GM19099 (cell line): ENCODE data around the gene FLT1.

Experiments used
- POLR2A ChIP-seq: IDR thresholded peaks from 3 replicates; pipeline ENCODE4 v1.6.1; 2011; ENCODE audit warnings: low read depth; ENCODE audit not compliant: insufficient read length; ENCODE audit errors: extremely low read depth

FLT1 gene, protein sequence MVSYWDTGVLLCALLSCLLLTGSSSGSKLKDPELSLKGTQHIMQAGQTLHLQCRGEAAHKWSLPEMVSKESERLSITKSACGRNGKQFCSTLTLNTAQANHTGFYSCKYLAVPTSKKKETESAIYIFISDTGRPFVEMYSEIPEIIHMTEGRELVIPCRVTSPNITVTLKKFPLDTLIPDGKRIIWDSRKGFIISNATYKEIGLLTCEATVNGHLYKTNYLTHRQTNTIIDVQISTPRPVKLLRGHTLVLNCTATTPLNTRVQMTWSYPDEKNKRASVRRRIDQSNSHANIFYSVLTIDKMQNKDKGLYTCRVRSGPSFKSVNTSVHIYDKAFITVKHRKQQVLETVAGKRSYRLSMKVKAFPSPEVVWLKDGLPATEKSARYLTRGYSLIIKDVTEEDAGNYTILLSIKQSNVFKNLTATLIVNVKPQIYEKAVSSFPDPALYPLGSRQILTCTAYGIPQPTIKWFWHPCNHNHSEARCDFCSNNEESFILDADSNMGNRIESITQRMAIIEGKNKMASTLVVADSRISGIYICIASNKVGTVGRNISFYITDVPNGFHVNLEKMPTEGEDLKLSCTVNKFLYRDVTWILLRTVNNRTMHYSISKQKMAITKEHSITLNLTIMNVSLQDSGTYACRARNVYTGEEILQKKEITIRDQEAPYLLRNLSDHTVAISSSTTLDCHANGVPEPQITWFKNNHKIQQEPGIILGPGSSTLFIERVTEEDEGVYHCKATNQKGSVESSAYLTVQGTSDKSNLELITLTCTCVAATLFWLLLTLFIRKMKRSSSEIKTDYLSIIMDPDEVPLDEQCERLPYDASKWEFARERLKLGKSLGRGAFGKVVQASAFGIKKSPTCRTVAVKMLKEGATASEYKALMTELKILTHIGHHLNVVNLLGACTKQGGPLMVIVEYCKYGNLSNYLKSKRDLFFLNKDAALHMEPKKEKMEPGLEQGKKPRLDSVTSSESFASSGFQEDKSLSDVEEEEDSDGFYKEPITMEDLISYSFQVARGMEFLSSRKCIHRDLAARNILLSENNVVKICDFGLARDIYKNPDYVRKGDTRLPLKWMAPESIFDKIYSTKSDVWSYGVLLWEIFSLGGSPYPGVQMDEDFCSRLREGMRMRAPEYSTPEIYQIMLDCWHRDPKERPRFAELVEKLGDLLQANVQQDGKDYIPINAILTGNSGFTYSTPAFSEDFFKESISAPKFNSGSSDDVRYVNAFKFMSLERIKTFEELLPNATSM (N-terminal part only)

DNA sequence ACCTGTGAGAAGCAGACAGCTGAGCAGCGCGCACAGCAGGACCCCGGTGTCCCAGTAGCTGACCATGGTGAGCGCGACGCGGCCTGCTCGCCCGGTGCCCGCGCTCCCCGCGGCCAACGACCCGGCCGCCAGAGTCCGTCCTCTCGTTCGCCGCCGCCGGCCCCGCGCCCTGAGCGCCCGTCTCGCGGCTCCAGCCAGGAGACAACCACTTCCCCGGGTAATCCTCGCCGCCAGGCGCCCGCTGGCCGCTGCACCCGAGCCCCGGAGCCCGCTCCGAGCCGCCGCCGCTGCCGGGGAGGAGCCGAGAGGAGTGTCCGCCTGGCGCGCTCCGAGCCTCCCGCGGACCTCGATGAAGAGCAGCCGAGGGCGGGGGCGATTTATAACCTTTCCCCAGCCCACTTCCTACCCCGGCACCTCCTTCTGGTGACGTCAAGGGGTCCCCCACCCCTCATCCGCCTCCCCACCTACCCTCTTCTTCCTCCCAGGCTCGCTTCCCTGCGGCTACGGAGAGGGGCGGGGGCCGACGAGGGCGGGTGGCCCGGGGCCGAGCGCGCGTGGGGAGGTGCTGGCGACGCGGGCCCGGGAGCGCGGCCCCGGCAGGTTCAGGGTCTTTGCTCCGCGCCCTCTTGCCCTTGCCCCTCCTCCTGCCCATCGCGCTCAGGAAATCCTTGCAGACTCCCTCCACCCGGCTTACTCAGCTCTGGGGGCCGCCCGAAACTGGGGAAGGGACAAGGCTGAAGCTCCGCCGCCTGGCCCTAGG is at the start of gene FLT1:
FLT1 (minus strand) TSS at position 351 of the 760 bp plus-strand sequence; CDS start at position 66, 285 bp downstream.
- TF ChIP-seq POLR2A, result peak; percentile 71

DNA sequence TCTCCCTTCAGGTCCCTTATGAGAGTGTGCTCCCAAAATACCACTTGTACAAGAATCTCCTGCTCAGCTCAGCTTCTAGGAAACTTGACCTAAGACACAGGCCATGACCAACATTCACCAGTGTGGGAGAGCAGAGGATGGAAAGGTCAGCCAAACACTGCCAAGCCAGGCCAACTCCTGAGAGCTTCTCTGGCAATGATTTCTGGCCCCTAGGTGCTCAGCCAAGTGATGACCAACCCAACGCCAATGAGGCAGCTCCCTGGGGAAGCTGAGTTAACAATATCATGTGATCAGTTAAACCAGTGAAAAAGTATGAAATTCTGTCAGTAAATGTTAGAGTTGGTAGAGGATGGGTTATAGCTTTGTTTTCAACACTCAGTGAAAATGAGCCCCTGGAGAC is 49.1 kb upstream of the FLT1 start:
- no peak for TF ChIP-seq POLR2A

DNA sequence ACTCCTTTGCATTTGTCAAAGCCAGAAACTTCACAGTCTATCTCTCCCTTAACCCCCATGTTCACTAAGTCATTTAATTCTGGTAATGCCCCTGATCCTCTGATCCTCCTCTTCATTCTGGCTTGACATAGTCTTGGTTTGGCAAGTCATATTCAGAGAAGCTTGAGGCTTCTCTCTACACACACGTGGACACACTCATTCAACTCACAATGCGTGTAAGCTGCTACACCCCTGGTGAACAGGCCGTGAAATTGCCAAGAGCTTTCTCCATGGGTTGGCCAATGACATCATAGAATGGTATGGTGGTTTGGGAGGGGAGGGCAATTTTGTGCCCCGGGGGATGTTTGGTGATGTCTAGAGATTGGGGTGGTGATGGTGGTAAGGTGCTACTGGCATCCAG is 47.9 kb upstream of the FLT1 start:
- TF ChIP-seq POLR2A, result no peak

DNA sequence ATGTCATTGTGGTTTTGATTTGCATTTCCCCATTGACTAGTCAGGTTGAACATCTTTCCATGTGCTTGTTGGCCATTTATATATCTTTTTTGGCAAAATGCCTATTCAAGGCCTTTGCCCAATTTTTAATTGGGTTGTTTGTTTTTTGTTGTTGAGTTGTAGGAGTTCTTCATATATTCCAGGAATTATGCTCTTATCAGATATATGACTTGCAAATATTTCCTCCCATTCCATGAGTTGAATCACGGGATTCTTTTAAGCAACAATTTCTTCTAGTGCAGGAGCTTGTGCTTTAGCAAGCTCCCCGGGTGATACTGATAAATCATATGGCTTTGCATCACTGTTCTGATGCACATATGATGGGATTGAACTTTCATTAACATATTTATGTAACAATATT is 47.0 kb upstream of the FLT1 start:
- no peak for TF ChIP-seq POLR2A

DNA sequence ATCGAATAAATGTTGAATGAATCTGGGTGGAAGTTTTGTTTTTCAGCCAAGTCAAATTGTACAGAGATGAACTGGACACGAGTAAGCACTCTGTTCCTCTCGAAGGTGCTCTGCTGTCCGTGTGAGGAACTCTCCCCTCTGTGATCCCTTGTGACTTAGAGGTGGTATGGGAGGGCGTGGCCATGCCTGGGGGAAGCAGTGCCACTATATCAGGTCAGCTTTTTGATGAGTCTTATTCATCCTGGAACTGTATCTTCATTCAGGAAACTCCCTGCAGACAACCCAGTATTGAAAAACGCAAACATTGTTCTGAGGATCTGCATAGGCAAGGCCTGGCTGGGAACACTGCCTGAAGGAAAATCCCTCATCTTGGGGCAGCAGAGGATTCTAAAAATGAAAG is 45.7 kb upstream of the FLT1 start:
- no peak for TF ChIP-seq POLR2A

DNA sequence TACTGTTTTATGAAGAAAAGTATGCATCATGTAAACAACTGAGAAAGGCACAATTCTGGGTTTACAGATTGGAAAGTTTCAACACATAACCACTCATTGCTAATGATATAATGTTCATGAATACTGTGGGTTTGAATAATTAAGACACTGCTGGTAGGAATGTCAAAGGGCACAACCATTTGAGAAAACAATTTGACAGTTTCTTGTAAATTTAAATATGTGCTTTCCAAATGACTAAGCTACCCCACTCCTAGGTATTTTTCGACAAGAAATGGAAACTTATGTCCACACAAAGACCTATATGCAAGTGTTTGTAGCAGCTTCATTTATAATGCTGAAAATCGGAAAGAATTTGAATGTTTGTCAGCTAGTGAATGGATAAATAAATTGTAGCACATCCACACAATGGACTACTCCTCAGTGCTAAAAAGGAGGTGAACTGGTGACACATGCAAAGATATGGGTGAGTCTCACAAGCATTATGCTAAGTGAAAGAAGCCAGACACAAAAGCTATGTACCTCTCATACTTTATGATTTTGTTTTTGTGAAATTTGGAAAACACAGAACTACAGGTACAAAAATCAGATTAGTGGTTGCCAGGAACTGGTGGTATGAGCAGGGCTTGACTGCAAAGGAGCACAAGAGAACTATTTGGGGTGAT is 44.8 kb upstream of the FLT1 start:
- TF ChIP-seq POLR2A, result no peak

DNA sequence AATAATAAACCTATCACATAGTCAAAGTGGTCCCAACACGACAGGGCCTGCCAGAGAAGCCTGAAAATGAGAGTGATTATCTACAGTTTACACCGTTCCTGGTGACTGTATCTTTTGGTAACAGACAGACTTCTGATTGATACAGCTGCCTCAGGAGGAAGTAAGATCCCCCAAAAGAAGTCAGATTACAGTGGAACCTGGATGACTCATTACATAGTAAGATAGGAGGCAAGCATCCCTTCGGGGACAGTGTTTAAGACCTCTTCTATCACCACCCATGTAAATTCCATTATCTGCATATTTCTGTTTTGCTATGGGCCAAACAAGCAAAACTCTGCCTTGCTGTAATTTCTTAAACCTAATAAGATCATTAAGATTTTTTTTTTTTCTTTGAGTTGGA is 44.0 kb upstream of the FLT1 start:
- TF ChIP-seq POLR2A, result no peak

DNA sequence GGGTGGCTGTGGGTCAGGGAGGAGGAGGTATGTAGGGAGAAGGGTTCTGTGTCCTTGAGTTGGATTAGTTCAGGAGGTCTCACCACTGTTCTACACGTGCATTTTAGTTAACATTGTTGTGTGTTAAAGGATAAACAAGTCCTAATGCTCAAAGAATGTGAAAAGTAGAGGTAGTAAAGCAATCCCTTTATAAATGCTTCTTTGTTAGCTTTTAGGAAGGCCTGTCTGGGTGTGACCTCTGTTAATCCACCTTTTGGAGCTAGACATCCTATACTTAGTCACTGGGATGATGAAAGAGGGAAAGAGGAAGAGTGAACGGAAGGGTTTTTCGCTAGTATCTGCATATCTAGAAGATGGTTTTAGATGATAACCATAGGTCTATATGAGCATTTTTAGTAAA is 42.2 kb upstream of the FLT1 start:
- no peak for TF ChIP-seq POLR2A

DNA sequence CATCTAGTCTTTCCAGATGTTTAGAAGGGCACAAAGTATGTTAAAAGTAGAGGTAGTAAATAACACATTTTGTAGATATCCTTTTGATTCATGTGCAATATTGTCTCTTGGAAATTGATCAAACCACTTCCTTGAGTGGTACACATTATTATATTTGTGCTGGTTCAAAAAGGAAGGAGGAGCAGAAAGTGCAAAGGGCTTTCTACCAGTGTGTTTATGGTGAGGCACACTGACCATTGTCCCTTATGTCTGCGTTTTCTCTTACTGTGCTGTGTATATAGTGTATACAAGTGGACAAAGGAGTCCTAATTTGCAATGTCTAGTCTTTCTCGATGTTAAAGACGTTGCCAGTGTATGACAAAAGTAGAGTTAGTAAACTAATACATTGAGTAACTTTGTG is 41.4 kb upstream of the FLT1 start:
- no peak for TF ChIP-seq POLR2A

DNA sequence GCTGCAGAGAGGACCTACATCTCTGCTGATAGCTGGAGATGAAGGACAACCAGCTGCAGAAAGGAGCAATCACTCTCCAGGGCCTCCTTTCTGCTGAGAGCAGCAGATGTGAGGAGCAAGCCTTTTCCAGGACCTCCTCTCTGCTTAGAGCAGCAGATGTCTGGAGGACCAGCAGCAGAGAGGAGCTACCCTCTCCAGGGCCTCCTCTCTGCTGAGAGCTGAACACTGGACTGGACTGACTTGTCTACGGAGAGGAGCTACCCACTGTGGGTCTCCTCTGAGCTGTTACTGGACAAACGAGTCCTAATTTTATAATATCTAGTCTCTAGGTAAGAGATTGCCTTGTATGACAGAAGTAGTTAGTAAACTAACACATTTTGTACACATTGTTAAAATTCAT is 40.8 kb upstream of the FLT1 start:
- no peak for TF ChIP-seq POLR2A

DNA sequence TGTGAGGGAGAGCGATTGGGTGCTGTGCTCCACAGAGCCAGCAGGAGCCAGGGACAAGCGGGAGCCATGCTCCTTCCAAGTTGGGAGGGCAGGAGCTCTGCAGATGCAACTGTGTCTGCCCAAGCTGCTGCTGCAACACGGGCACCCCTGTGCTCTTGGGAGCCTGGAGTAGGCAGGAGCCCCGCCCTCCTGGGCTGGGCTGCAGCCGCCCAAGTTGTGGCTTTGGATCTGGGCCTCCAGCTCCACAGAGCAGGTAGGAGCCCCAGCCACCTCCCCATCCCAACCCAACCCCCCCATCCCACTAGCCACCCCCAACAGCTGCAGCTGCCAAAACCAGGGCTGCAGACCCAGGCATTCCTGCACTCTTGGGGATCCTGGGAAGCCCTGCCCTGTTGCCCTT is 39.9 kb upstream of the FLT1 start:
- TF ChIP-seq POLR2A, result no peak

DNA sequence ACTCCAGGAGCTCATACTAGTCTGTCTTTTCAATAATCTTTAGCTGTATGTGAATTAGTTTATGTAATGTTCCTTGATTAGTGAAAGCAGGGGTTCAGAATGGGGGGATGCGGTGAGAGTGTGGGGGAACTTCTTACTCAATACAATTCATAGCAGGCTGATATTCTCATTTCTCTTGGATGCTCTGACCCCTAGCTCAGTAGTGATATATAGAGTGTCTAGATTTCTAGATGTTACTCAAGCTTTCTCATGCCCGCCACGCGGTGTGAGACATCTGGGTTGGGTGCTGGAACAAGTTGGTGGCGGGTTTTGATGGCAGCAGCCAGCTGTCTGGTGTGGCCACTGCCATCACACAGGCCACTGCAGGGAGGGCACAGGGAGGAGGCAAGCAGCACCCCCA is 39.3 kb upstream of the FLT1 start:
- no peak for TF ChIP-seq POLR2A

DNA sequence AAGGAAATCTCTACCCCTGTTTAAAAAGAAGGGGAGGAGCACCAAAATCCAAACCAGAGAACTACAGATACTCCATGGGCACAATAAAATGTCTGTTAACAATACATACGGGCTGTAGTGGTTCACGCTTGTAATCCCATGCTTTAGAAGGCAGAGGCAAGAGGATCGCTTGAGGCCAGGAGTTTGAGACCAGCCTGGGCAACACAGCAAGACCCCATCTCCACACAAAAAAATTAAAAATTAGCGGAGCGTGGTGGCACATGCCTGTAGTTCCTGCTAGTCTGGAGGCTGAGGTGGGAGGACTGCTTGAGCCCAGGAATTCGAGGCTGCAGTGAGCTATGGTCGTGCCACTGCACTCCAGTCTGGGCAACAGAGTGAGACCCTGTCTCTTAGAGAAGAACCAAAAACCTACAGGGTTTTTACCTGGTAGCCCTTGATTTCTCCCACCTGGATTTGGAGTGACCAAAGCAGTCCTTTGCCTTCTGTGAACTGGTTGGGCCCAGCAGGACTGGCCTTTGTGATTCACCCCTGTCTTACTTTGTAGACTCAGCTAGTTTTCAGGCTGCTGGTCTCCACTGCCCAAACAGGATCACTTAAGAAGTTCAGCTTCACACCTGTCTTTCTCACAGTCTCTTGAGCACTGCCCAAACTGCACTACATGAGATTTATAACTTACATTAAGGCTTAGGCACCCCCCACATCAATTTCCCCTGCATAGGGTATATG is 38.7 kb upstream of the FLT1 start:
- no peak for TF ChIP-seq POLR2A

DNA sequence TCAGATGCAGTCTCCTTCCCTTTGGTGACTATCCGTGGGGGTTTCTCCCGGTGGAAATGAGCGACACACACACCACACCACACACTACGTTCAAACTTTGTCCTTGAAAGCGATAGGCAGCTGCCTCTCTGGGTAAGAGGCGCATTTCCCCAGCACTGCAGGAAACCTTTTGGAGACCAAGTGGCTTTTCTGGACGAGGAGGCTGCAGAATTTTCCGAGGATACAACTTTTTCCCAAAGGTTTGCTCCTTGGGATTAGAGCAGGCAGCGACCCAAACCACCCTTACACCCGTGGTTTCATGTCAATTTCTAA is 38.2 kb upstream of the FLT1 start:
- no peak for TF ChIP-seq POLR2A
